Endodermal cell (in vitro differentiated cells): Measurements from ENCODE around the gene EMC9. TPM values are rescaled to one million over a fixed set of nuclear protein-coding genes. Genes with fewer than 3 reads are reported as not detected.
A peak's percentile ranks its signal among the peaks of the same experiment; 100 is the strongest.

ENCODE experiments used
- DNase-seq: peaks from one replicate; pipeline ENCODE4 v3.0.0-alpha.2; 2017
- H3K27ac ChIP-seq: 2 replicates; pipeline ENCODE4 v1.5.1; 2013; ENCODE audit warnings: mild to moderate bottlenecking, low read depth, low read length, moderate library complexity
- H3K27me3 ChIP-seq: 2 replicates; pipeline ENCODE4 v1.6.1; 2013; ENCODE audit warnings: mild to moderate bottlenecking, low read length, moderate library complexity; ENCODE audit not compliant: insufficient read depth, control insufficient read depth, poor library complexity, severe bottlenecking
- H3K36me3 ChIP-seq: 2 replicates; pipeline ENCODE4 v1.7.0; 2013; ENCODE audit warnings: mild to moderate bottlenecking, low read length, moderate library complexity; ENCODE audit not compliant: control insufficient read depth, insufficient read depth
- H3K4me1 ChIP-seq: one replicate; pipeline ENCODE4 v1.7.0; 2013; ENCODE audit warnings: low read length; ENCODE audit not compliant: control insufficient read depth, insufficient read depth
- H3K4me3 ChIP-seq: 2 replicates; pipeline ENCODE4 v1.5.1; 2013; ENCODE audit warnings: mild to moderate bottlenecking, low read length, moderate library complexity
- H3K9ac ChIP-seq: 2 replicates; pipeline ENCODE4 v1.6.1; 2013; ENCODE audit warnings: mild to moderate bottlenecking, low read length, moderate library complexity; ENCODE audit not compliant: poor library complexity, severe bottlenecking; ENCODE audit errors: extremely low read depth
- H3K9me3 ChIP-seq: 2 replicates; pipeline ENCODE4 v1.6.1; 2013; ENCODE audit warnings: mild to moderate bottlenecking, low read length, moderate library complexity; ENCODE audit not compliant: control insufficient read depth
- H3K27ac Mint-ChIP-seq: 2 replicates; pipeline ENCODE4 v1.8.0; 2020; ENCODE audit warnings: mixed read lengths
- H3K27me3 Mint-ChIP-seq: 2 replicates; pipeline ENCODE4 v1.8.0; 2021; ENCODE audit warnings: mild to moderate bottlenecking, mixed read lengths; ENCODE audit not compliant: insufficient read depth
- H3K36me3 Mint-ChIP-seq: 2 replicates; pipeline ENCODE4 v1.8.0; 2020; ENCODE audit warnings: low read depth, mixed read lengths
- H3K4me1 Mint-ChIP-seq: 2 replicates; pipeline ENCODE4 v1.8.0; 2020; ENCODE audit warnings: mixed read lengths
- H3K4me3 Mint-ChIP-seq: 2 replicates; pipeline ENCODE4 v1.8.0; 2020; ENCODE audit warnings: mild to moderate bottlenecking, moderate library complexity, mixed read lengths
- H3K9me3 Mint-ChIP-seq: 2 replicates; pipeline ENCODE4 v1.8.0; 2020; ENCODE audit warnings: mild to moderate bottlenecking, mixed read lengths
- CTCF ChIP-seq: fragments of 200-600 bp; sonication (generic); conservative IDR thresholded peaks from 2 replicates; pipeline ENCODE4 v1.5.0; 2021; ENCODE audit warnings: antibody characterized with exemption, mild to moderate bottlenecking
- WGBS, 2 experiments: methylation state at CpG; one replicate each; pipeline versions ENCODE4 v1.1.5 to v1.1.7; 2013; ENCODE audit warnings: missing lambda C conversion rate in 2 of 2, mixed read lengths in 1 of 2; ENCODE audit not compliant: insufficient coverage in 1 of 2, insufficient read length in 1 of 2; 5-methylcytosine and 5-hydroxymethylcytosine counted together
- total RNA-seq, 2 donors: library from RNA; stranded (reverse); fragmentation: NEBNext Ultra II Directional in 1 of 2; extraction: Animal tissue kit (Norgen Biotek cat#: 25700) in 1 of 2; gene quantifications; 2 replicates in 1 of 2; 3 replicates in 1 of 2; pipeline ENCODE4 v1.2.1, GENCODE V29; 2021

The EMC9 gene
- total RNA-seq, 2 donors from 2014 or later = 34.0 to 39.5 TPM

- DNase-seq = no peak
- TF ChIP-seq CTCF = no peak
- Mint-ChIP-seq H3K9me3 (no peaks in the 10 kb centered on the region), H3K4me3 (peak overlapping the region; percentile 87), H3K27me3 (no peaks in the 10 kb centered on the region), H3K4me1 (peaks cover 18% of the 10 kb centered on the region), H3K36me3 (peaks cover 15% of the 10 kb centered on the region), H3K27ac (peak overlapping the region; percentile 99)
- H3K9me3 ChIP-seq = no peaks in the 10 kb centered on the region
- H3K9ac ChIP-seq = peak overlapping the region; percentile 78
- peak overlapping the region; percentile 94 for H3K4me3 ChIP-seq
- peak overlapping the region; percentile 90 for H3K27ac ChIP-seq
- 18 to 22% methylated on average over 6 to 15 of the region's 15 CpGs for WGBS, 2 experiments
- peaks cover 18% of the 10 kb centered on the region for H3K36me3 ChIP-seq
- no peaks in the 10 kb centered on the region for H3K27me3 ChIP-seq
- no peaks in the 10 kb centered on the region for H3K4me1 ChIP-seq
Observed at GRCh38 chr14:24113379-24113800, 28.0 kb downstream of the EMC9 start.

GRCh38 chr14:24110523-24110922 lies 30.9 kb downstream of the EMC9 start:
- H3K4me3 Mint-ChIP-seq = no peak overlapping the region
- WGBS, 2 experiments = 93% methylated on average over 1 of the region's 1 CpG; no CpG with 5 or more reads in 1 of the 2 experiments

GRCh38 chr14:24110060-24110459 lies 31.3 kb downstream of the EMC9 start:
- WGBS, 2 experiments = 94 to 97% methylated on average over 5 to 9 of the region's 9 CpGs
- Mint-ChIP-seq H3K9me3 (peaks cover 11% of the 10 kb centered on the region), H3K36me3 (peaks cover 7% of the 10 kb centered on the region), H3K27me3 (no peaks in the 10 kb centered on the region), H3K27ac (no peak overlapping the region), H3K4me1 (peaks cover 3% of the 10 kb centered on the region), H3K4me3 (no peak overlapping the region)
- no peak overlapping the region for H3K4me3 ChIP-seq
- no peaks in the 10 kb centered on the region for H3K36me3 ChIP-seq
- no peak for TF ChIP-seq CTCF
- peaks cover 5% of the 10 kb centered on the region for H3K9me3 ChIP-seq
- H3K27ac ChIP-seq = no peak overlapping the region
- no peak overlapping the region for H3K9ac ChIP-seq
- H3K4me1 ChIP-seq = no peaks in the 10 kb centered on the region
- no peaks in the 10 kb centered on the region for H3K27me3 ChIP-seq
- no peak for DNase-seq

More at GRCh38 chr14:24110523-24110922, 30.9 kb downstream of the EMC9 start:
- no peak overlapping the region for H3K27ac ChIP-seq
- no peak overlapping the region for H3K27ac Mint-ChIP-seq
- DNase-seq = no peak
- H3K9ac ChIP-seq = no peak overlapping the region
- no peaks in the 10 kb centered on the region for H3K27me3 ChIP-seq
- peaks cover 4% of the 10 kb centered on the region for H3K36me3 Mint-ChIP-seq
- H3K36me3 ChIP-seq = no peaks in the 10 kb centered on the region
- TF ChIP-seq CTCF = no peak
- H3K27me3 Mint-ChIP-seq = no peaks in the 10 kb centered on the region
- peaks cover 6% of the 10 kb centered on the region for H3K4me1 Mint-ChIP-seq
- H3K4me1 ChIP-seq = no peaks in the 10 kb centered on the region
- H3K9me3 Mint-ChIP-seq = peaks cover 6% of the 10 kb centered on the region
- H3K9me3 ChIP-seq = no peaks in the 10 kb centered on the region
- no peak overlapping the region for H3K4me3 ChIP-seq
